ENCODE results near the gene GUCY1A2.
"Not testable (repeated sequence)": the region's sequence is repeated elsewhere in the genome, so short reads cannot be mapped to it uniquely, and the experiment has no call there.

Gene GUCY1A2

GRCh38 chr11:106826558-106826957, 191.7 kb downstream of the GUCY1A2 start:
- not testable (repeated sequence) for DNase-seq

- DNase-seq, result no peak
Observed at GRCh38 chr11:106821826-106822225, 196.4 kb downstream of the GUCY1A2 start.

GRCh38 chr11:106821291-106821690, 197.0 kb downstream of the GUCY1A2 start:
- DNase-seq, result no peak

GRCh38 chr11:106818443-106818842, 199.8 kb downstream of the GUCY1A2 start:
- DNase-seq, result no peak

GRCh38 chr11:106815209-106815608, 203.1 kb downstream of the GUCY1A2 start:
- DNase-seq, result no peak

- DNase-seq, result no peak
Observed at GRCh38 chr11:106813806-106814205, 204.5 kb downstream of the GUCY1A2 start.

GRCh38 chr11:106794058-106794457, 224.2 kb downstream of the GUCY1A2 start:
- DNase-seq, result no peak

- DNase-seq, result no peak
Observed at GRCh38 chr11:106789406-106789805, 228.9 kb downstream of the GUCY1A2 start.

- no peak for DNase-seq
Observed at GRCh38 chr11:106787454-106787853, 230.8 kb downstream of the GUCY1A2 start.

- DNase-seq, result no peak
Observed at GRCh38 chr11:106785913-106786650, 232.2 kb downstream of the GUCY1A2 start.

- not testable (repeated sequence) for DNase-seq
Observed at GRCh38 chr11:106777302-106777701, 241.0 kb downstream of the GUCY1A2 start.

- DNase-seq, result no peak
Observed at GRCh38 chr11:106770489-106771085, 247.7 kb downstream of the GUCY1A2 start.

GRCh38 chr11:106765469-106766258, 252.6 kb downstream of the GUCY1A2 start:
- no peak for DNase-seq

GRCh38 chr11:106763501-106763900, 254.8 kb downstream of the GUCY1A2 start:
- DNase-seq, result peak; percentile 60

GRCh38 chr11:106761745-106762144, 256.5 kb downstream of the GUCY1A2 start:
- no peak for DNase-seq

GRCh38 chr11:106761240-106761639, 257.0 kb downstream of the GUCY1A2 start:
- no peak for DNase-seq

- DNase-seq, result no peak
Observed at GRCh38 chr11:106748059-106748458, 270.2 kb downstream of the GUCY1A2 start.

GRCh38 chr11:106745941-106746340, 272.3 kb downstream of the GUCY1A2 start:
- no peak for DNase-seq

- DNase-seq, result no peak
Observed at GRCh38 chr11:106733635-106734034, 284.6 kb downstream of the GUCY1A2 start.

GRCh38 chr11:106728859-106729258, 289.4 kb downstream of the GUCY1A2 start:
- DNase-seq, result no peak

- DNase-seq, result no peak
Observed at GRCh38 chr11:106728379-106728778, 289.9 kb downstream of the GUCY1A2 start.

GRCh38 chr11:106727256-106727655, 291.0 kb downstream of the GUCY1A2 start:
- no peak for DNase-seq

- DNase-seq, result no peak
Observed at GRCh38 chr11:106724293-106724892, 293.9 kb downstream of the GUCY1A2 start.
